NCI-H146 treated with DMSO at 0.1 percent for 48 hours (cell line): ENCODE results near the gene PTPRD.

Experiments
- DNase-seq: peaks from one replicate; lab custom pipeline; 2025; ENCODE audit not compliant: unreplicated experiment; lab: John Stamatoyannopoulos, UW

PTPRD gene

DNA sequence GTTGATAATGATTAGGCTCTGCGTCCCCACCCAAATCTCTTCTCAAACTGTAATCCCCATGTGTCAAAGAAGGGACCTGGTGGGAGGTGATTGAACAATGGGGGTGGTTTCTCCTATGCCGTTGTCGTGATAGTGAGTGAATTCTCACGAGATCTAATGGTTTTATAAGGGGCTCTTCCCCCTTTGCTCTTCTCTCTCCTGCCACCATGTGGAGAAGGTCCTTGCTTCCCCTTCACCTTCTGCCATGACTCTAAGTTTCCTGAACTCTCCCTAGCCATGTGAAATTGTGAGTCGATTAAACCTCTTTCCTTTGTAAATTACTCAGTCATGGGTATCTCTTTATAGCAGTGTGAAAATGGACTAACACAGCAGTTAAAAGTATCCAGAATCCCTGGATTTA lies 2098.0 kb downstream of the PTPRD start:
- no peak for DNase-seq

GRCh38 chr9:8508671-8509290 lies 2104.0 kb downstream of the PTPRD start:
- DNase-seq = no peak

- DNase-seq = no peak
Measured at GRCh38 chr9:8494571-8494970, 2118.2 kb downstream of the PTPRD start.

GRCh38 chr9:8492679-8493078 lies 2120.1 kb downstream of the PTPRD start:
- DNase-seq = no peak

DNA sequence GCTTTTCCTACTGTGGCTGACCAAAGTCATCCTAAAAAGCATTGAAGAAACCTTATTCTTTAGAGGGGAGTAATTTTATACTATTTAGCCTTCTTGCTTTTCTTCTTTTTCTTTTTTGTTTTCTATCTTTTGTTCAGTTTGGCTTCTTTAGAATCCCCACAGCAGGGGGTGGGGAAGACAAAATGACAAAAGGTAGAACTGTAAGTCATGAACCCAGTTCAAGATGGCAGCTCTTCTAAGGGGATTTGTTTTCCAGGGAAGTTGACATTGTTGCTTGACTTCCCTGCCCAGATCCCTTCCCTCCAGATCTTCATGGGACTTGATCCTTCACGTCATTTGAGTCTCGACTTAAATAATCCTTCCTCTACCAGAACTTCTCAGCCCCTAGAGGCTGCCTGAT lies 2120.8 kb downstream of the PTPRD start:
- no peak for DNase-seq

DNA sequence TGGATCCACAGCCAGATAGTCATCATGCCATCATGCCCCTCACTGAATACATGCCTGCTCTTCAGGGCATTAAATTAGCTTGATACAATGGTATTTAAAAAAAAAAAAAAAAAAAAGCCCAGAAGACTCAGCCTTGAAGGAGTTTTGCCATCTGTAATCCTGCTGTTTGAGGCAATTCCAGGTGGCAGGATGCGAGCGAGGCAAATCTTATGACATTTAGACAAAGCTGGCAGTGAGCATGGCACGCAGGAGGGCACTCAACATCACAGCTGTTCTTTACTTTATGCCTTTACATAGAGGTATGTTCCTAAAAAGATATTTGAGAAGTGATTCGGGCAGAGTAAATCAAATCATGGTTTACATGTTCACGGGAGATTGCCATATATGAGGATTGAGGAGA lies 2121.2 kb downstream of the PTPRD start:
- DNase-seq = no peak

DNA sequence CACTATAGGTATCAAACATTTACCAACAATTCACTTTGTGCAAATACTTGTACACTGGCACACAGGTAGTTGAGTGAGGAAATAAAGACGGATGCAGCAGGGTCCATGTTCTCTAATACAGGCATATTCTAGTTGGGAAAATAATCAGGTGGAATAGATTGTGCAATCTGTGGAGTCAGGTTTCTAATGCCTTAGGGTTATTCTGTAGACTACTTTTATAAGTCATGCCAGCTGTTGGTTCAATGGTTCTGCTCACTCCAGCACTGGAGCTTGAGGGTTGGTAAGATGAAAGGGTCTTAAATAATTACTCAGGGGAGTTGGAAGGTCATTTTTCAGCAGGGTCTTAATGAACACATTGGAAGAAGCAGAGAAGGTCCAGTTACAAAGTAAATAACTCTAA lies 2123.0 kb downstream of the PTPRD start:
- no peak for DNase-seq

- peak; percentile 30 for DNase-seq
Measured at GRCh38 chr9:8486095-8486494, 2126.7 kb downstream of the PTPRD start.

DNA sequence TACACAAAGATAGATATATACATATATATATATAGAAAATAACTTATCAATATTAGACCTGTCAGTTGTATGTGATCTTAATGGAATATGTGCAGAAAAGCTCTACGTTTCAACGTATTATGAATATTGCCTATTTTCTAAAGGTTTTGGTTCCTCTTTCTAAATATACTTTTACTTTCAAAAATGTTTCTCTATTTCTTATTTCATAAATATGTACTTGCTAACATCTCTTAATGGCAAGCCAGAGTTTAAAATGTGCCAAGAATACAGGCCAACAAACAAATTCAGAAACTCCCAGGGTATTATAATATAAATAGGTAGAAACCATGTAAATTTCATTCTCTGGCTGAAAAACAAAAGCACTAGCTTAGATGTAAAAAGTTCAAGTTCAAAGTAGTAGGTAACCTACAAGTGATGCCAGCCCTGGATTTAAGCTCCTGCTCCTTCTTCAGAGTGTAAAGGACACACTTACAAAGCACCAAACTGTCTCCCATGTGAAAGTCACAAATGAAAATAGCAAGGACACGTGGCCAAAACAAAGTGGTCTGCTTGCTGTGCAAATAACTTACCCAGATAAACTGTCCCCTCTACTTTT lies 2128.1 kb downstream of the PTPRD start:
- no peak for DNase-seq

DNA sequence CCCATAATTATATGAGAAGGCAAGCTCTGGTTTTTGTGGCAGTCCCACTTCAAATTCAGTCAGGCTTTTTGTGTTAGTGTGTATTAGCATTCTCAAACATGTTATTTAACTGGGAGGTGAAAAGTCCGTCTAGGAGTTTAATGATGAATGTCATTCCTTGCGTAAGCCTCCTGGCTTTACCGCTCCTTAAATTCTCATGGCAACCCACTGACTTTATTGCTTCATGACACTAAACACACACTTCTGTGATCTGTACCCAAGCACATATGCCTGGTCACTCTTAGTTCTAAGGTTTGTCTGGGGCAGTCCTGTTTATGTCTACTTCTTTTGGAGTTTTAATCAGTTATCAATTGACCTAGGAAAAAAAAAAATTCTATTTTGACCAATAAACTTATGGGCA lies 2135.4 kb downstream of the PTPRD start:
- no peak for DNase-seq

DNA sequence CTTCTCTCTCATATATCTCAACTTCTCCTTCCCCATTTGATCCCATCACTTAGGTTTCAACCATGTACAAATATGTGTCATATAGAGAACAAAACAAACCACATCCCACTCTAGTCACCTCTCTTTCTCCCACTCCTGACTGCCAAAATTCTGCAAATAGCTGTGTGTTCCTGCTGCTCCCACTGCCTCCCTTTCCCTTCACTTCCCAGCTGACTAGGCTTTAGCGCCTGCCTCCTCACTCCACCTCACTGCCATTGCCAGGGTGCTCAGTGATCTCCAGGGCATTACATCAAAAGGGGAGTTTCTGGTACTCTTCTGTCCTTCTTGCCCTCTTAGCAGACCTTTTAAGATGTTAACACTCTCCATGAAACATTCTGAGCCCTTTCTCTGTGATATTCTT lies 2137.9 kb downstream of the PTPRD start:
- no peak for DNase-seq

GRCh38 chr9:8473244-8474020 lies 2139.4 kb downstream of the PTPRD start:
- no peak for DNase-seq

- no peak for DNase-seq
Measured at GRCh38 chr9:8468045-8468637, 2144.7 kb downstream of the PTPRD start.

DNA sequence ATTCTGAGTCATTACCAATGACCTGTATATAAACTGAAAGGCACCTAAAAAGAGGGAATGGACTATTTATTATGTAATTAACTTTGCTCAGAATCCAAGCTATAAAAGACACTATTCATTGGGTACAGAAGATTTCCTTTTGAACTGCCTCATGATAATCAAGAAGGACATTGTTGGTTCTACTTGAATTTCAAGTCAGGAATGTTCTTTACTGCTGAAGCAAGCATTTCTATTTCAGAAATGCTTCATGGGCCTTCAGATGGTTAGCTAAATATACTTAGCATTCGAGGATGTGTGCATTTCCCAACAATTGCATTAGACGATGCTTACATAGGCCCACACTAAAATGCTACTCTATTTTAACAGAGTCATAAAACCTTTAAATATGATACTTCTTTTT lies 2155.0 kb downstream of the PTPRD start:
- no peak for DNase-seq

DNA sequence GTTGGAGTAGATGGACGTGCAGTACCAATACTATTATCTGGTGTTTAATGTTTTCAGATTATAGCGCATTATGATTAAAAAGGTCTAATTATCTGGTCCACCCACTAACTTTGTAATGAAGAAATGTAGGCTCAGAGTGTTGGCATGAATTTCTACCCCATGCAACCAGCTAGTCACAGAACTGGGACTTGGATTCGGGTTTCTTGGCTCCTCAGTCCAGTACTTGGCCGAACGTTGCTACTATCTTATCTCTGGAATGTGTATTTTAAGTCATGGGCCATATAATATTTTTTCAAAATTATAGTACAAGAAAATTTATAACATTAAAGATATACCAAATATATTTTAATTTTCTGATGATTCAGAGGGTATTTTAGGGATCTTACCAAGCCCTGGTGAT lies 2155.7 kb downstream of the PTPRD start:
- DNase-seq = no peak

DNA sequence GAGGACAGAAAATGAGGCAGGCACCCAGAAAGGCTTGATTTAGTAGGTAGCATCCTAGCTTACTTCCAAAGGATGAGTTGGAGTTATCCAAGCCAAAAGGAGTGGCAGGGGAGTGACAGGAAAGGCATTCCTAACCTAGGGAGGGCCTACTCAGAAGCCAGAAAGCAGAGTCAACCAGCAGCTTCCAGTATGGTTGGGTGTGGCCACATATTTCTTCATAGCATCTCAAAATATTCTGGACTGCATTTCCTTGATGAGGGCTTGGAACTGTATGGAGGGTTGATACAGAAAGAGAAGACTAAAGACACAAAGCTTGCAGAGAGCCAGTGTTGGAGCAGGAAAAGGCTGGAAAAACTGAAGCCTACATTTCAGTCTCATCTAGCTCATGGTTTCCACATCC lies 2156.5 kb downstream of the PTPRD start:
- DNase-seq = no peak

DNA sequence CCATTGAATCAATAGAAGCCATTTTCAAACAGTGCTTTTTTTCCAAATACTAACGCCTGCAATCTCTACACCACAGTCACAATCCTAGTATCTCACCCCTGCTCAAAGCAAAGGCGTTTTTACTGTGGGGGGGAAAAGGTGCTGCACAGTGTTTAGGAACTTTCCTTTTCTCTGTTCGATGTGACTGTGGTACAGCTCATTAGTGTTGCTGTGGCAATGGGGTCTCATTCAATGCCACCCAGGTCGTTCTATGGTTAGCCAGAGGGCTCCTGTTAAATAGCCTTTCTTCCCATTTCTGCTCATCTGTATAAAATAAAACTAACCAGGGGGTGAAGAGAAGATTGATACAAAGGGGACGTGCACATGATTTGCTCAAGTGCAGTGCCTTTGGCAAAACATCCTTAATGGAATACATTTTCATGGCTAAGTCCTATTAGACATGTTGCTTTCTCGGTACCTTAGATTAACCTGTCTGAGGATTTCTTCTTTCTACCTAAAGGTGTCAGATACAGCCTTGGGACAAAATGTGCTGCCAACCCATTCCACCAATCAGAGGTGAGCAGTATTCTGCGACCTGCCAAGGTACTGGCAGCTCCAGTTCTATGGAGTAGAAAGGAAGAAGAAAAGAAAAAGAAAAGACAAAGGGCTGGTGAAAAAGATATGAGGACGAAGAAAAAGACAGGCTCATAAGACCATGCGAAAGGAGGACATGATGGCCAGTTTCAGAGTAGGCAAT lies 2161.8 kb downstream of the PTPRD start:
- no peak for DNase-seq

DNA sequence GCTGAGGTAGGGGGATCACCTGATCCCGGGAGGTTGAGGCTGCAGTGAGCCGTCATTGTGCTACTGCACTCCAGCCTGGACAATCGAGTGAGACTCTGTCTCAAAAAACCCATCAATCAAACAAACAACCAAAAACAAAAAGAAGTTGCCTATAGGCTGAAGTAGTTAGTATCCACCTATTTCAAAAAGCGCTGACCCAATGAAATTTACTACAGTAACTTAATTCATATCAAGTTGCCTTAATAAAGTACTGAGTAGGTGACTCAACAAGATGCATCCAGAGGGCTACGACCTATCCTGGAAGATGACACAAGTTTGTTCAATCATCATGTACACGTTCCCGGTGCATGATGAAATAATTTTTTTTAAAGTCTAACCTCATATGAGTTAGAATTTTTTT lies 2164.6 kb downstream of the PTPRD start:
- DNase-seq = no peak

DNA sequence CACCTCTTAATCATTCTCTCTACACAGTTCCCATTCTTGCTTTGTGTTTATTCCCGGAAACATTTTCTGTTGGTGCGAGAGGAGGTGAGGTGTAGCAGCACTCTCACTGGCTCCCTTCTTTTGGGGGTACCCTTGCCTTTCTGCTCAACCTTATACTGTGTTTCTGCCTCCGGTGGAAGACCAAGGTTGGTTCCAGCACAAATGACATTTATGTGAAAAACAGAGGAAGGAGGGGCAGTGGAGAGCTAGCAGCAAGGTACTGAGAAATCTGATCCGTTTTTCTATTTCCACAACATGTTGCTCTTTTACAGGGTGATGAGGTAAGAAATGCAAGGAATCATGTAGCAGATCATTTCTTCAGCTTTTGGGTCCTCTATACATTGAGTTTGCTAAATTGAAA lies 2165.2 kb downstream of the PTPRD start:
- no peak for DNase-seq

DNA sequence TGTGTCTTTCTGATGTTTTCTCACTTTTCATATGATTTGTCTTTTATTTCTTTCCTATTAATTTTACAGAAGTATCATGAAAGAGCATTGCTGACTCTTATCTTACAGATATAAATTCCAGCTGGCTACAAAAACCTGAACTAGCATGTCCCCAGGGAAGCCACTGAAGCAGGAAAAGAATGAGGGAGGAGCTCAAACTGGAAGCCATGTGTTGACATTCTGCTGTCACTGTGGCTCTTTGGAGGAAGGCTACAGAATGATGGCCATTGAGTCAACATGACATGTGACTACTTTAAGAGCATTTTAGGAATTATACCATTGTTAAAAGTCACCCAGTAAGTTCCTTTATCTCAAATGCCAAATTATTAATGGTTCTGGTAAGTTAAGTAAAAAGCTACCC lies 2174.9 kb downstream of the PTPRD start:
- DNase-seq = no peak

- no peak for DNase-seq
Measured at GRCh38 chr9:8437259-8437658, 2175.5 kb downstream of the PTPRD start.
